Measurements from ENCODE around the gene ZEB2. TPM values are rescaled to one million over a fixed set of nuclear protein-coding genes. Genes with fewer than 3 reads are reported as not detected.

The ZEB2 gene
- total RNA-seq, 1 experiment from 2014 or later = 1.1 TPM

DNA sequence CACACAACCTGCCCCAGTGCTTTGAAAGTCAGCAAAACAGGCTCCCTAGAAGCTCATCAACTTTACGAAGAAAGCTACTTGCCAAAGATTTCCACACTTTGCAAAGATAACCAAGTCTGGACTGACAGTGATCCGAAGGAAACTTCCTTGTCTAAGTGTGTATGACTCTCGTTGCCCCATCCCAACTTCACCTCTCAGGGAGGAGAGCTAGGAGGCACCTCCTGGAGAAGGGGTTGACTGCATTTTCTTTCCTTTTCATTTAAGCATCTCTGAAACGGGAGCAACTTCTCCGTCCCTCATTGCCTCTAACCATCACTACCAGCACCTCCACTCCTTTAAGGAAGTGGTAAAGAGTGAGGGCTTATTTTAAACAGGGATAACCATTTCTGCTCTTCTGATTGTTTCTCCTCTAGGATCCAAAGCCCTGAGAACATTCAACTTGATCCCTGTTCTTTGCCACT, 7.0 kb downstream of the ZEB2 start:
- CTCF ChIA-PET = no interaction called here
- intact Hi-C loops (cut with micrococcal nuclease; ENCODE audit: unreplicated experiment) = no loop called here
- Histone ChIP-seq H3K4me3 (ENCODE audit: low read depth in 2 of 2, low read length in 2 of 2) (no peak overlapping the region), H3K9me3 (ENCODE audit: control insufficient read depth, insufficient read depth, low read depth, low read length) (no peaks in the 10 kb centered on the region), H3K4me1 (ENCODE audit: control insufficient read depth, insufficient read depth, low read length) (0 out of 2 replicates have a peak, but pooled peaks cover under 1% of the 10 kb centered on the region), H3K27me3 (ENCODE audit: control insufficient read depth, insufficient read depth, low read length) (peaks cover 21% of the 10 kb centered on the region), H3K27ac (ENCODE audit: low read length) (no peak overlapping the region), H3K36me3 (ENCODE audit: control insufficient read depth, insufficient read depth, low read length) (no peaks in the 10 kb centered on the region)
- DNase-seq (ENCODE audit: low read depth, low spot score) (no peak), ATAC-seq (no peak)
- POLR2A ChIA-PET = no interaction called here
- in situ Hi-C loops (cut with HindIII; ENCODE audit: low pct_unique_long_range_greater_than_20kb, low sequenced_read_pairs) = no loop called here
- BruUV-seq (replicated peaks) = no TSS peak
- TF ChIP-seq POLR2AphosphoS5 (IDR thresholded peaks at IDR 0.05; ENCODE audit: low read depth, low read length) = no peak
- TF ChIP-seq, protein P1, sequence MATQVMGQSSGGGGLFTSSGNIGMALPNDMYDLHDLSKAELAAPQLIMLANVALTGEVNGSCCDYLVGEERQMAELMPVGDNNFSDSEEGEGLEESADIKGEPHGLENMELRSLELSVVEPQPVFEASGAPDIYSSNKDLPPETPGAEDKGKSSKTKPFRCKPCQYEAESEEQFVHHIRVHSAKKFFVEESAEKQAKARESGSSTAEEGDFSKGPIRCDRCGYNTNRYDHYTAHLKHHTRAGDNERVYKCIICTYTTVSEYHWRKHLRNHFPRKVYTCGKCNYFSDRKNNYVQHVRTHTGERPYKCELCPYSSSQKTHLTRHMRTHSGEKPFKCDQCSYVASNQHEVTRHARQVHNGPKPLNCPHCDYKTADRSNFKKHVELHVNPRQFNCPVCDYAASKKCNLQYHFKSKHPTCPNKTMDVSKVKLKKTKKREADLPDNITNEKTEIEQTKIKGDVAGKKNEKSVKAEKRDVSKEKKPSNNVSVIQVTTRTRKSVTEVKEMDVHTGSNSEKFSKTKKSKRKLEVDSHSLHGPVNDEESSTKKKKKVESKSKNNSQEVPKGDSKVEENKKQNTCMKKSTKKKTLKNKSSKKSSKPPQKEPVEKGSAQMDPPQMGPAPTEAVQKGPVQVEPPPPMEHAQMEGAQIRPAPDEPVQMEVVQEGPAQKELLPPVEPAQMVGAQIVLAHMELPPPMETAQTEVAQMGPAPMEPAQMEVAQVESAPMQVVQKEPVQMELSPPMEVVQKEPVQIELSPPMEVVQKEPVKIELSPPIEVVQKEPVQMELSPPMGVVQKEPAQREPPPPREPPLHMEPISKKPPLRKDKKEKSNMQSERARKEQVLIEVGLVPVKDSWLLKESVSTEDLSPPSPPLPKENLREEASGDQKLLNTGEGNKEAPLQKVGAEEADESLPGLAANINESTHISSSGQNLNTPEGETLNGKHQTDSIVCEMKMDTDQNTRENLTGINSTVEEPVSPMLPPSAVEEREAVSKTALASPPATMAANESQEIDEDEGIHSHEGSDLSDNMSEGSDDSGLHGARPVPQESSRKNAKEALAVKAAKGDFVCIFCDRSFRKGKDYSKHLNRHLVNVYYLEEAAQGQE (IDR thresholded peaks at IDR 0.05; ENCODE audit: insufficient read depth in 1 of 2, low read depth in 2 of 2, low read length in 1 of 2) = no peak
- TF ChIP-seq SIN3A (IDR thresholded peaks at IDR 0.05; ENCODE audit: borderline replicate concordance, insufficient read depth, low read depth, low read length) = no peak
- no peak for TF ChIP-seq TCF7L2 (IDR thresholded peaks at IDR 0.05; ENCODE audit: low read depth, low read length)
- TF ChIP-seq, protein P2, sequence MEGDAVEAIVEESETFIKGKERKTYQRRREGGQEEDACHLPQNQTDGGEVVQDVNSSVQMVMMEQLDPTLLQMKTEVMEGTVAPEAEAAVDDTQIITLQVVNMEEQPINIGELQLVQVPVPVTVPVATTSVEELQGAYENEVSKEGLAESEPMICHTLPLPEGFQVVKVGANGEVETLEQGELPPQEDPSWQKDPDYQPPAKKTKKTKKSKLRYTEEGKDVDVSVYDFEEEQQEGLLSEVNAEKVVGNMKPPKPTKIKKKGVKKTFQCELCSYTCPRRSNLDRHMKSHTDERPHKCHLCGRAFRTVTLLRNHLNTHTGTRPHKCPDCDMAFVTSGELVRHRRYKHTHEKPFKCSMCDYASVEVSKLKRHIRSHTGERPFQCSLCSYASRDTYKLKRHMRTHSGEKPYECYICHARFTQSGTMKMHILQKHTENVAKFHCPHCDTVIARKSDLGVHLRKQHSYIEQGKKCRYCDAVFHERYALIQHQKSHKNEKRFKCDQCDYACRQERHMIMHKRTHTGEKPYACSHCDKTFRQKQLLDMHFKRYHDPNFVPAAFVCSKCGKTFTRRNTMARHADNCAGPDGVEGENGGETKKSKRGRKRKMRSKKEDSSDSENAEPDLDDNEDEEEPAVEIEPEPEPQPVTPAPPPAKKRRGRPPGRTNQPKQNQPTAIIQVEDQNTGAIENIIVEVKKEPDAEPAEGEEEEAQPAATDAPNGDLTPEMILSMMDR (IDR thresholded peaks at IDR 0.05) = no peak

DNA sequence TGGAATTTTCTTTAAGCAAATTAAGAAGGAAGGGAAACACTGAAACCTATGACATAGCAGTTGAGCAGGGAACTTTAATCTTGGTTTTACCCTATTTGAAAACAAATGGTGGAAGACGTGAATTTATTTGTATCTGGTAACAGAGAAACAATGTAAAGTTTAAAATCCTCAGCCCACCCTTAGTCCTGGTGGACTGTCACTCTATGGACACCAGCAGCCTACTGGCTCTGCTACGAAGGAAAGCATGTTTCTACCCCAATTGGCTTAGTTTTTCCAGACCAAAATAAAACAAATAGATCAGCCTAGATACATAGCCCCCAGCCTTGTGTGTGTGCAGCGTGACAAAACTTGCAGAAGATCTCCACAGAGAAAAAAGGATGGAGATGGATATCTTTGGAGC, 7.4 kb downstream of the ZEB2 start:
- ATAC-seq (no peak), DNase-seq (ENCODE audit: low read depth, low spot score) (no peak)
- H3K4me1 ChIP-seq (ENCODE audit: control insufficient read depth, insufficient read depth, low read length) = no peaks in the 10 kb centered on the region
- no TSS peak for BruUV-seq (replicated peaks)
- no peaks in the 10 kb centered on the region for H3K36me3 ChIP-seq (ENCODE audit: control insufficient read depth, insufficient read depth, low read length)
- H3K9me3 ChIP-seq (ENCODE audit: control insufficient read depth, insufficient read depth, low read depth, low read length) = no peaks in the 10 kb centered on the region
- ChIA-PET CTCF (no interaction called here), POLR2A (no interaction called here)
- H3K4me3 ChIP-seq (ENCODE audit: low read depth in 2 of 2, low read length in 2 of 2) = no peak overlapping the region
- intact Hi-C loops (cut with micrococcal nuclease; ENCODE audit: unreplicated experiment) = no loop called here
- H3K27me3 ChIP-seq (ENCODE audit: control insufficient read depth, insufficient read depth, low read length) = peaks cover 21% of the 10 kb centered on the region
- TF ChIP-seq SIN3A (IDR thresholded peaks at IDR 0.05; ENCODE audit: borderline replicate concordance, insufficient read depth, low read depth, low read length) (no peak), TCF7L2 (IDR thresholded peaks at IDR 0.05; ENCODE audit: low read depth, low read length) (no peak), POLR2AphosphoS5 (IDR thresholded peaks at IDR 0.05; ENCODE audit: low read depth, low read length) (no peak)
- TF ChIP-seq, protein P2 (IDR thresholded peaks at IDR 0.05) = no peak
- TF ChIP-seq, protein P1 (IDR thresholded peaks at IDR 0.05; ENCODE audit: insufficient read depth in 1 of 2, low read depth in 2 of 2, low read length in 1 of 2) = no peak
- no peak overlapping the region for H3K27ac ChIP-seq (ENCODE audit: low read length)
- in situ Hi-C loops (cut with HindIII; ENCODE audit: low pct_unique_long_range_greater_than_20kb, low sequenced_read_pairs) = no loop called here

All from Panc1 (cell line).